Memory B cell (primary cell): ENCODE results near the gene COX7B.
"Not testable (repeated sequence)": the region's sequence is repeated elsewhere in the genome, so short reads cannot be mapped to it uniquely, and the experiment has no call there.

Source experiments
- ATAC-seq: fragments of 150-1000 bp; cut with Tn5 transposase; 2 replicates; pipeline ENCODE4 v1.10.0; 2021; ENCODE audit warnings: low read depth, mild to moderate bottlenecking, moderate library complexity
- DNase-seq, 2 donors: peaks; one replicate each; pipeline ENCODE4 v3.0.0; 2022; ENCODE audit warnings: low spot score in 2 of 2
- H3K27ac Mint-ChIP-seq: one replicate; pipeline ENCODE4 v1.8.0; 2022; ENCODE audit warnings: mild to moderate bottlenecking, moderate library complexity, mixed read lengths
- H3K27me3 Mint-ChIP-seq: one replicate; pipeline ENCODE4 v1.8.0; 2022; ENCODE audit warnings: mixed read lengths
- H3K36me3 Mint-ChIP-seq: one replicate; pipeline ENCODE4 v1.8.0; 2022; ENCODE audit warnings: mild to moderate bottlenecking, mixed read lengths
- H3K4me1 Mint-ChIP-seq: one replicate; pipeline ENCODE4 v1.8.0; 2022; ENCODE audit warnings: mixed read lengths
- H3K4me3 Mint-ChIP-seq: one replicate; pipeline ENCODE4 v1.8.0; 2022; ENCODE audit warnings: mild to moderate bottlenecking, moderate library complexity, mixed read lengths
- H3K9me3 Mint-ChIP-seq: one replicate; pipeline ENCODE4 v1.8.0; 2022; ENCODE audit warnings: mixed read lengths

Gene COX7B

DNA sequence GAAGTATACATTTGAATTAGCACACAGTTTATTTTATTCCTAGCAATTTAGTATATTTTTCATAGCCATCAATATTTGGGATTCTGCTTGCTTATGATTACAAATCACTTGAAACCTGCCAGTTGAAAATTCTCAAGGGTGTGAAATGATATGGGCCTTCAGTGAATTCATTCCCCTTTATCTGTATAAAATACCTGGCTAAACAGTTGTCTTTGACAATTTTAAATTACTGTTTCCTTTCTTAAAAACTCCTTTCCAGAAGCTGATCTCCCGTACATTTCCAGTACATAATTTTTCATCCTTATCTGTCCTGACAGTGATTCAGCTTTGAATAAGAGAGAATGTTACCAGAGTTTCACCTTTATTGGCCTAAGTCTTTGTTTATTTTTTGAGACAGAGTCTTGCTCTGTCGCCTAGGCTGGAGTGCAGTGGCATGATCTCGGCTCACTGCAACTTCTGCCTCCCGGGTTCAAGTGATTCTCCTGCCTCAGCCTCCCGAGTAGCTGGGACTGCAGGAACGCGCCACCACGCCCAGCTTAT lies 25.1 kb downstream of the COX7B start:
- Mint-ChIP-seq H3K9me3 (no peaks in the 10 kb centered on the region), H3K27ac (no peak overlapping the region), H3K4me1 (no peaks in the 10 kb centered on the region), H3K36me3 (peaks cover 2% of the 10 kb centered on the region), H3K4me3 (no peak overlapping the region), H3K27me3 (no peaks in the 10 kb centered on the region)
- DNase-seq (no peak), ATAC-seq (no peak)

DNA sequence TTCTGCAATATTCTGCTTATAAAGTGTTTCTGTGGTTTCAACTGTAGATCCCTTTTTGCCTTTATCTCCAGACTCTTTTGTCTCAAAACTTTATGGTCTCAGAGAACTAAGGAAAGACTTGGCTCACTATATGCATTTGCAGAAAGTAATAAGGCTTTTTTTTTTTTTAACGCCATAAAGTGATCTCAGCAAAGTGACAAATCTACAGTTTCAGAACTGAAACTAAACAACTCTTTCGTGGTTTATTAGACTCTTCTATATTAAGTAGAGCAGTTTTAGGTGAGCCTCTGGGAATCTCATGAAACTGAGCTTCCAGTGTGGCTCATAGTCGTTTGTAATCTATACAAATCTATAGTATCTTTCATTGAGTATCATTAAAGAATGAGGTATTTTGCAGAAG lies 26.5 kb downstream of the COX7B start:
- Mint-ChIP-seq H3K4me3 (no peak overlapping the region), H3K27ac (no peak overlapping the region), H3K36me3 (peaks cover 2% of the 10 kb centered on the region), H3K27me3 (no peaks in the 10 kb centered on the region), H3K9me3 (no peaks in the 10 kb centered on the region), H3K4me1 (no peaks in the 10 kb centered on the region)
- ATAC-seq = no peak
- no peak for DNase-seq

DNA sequence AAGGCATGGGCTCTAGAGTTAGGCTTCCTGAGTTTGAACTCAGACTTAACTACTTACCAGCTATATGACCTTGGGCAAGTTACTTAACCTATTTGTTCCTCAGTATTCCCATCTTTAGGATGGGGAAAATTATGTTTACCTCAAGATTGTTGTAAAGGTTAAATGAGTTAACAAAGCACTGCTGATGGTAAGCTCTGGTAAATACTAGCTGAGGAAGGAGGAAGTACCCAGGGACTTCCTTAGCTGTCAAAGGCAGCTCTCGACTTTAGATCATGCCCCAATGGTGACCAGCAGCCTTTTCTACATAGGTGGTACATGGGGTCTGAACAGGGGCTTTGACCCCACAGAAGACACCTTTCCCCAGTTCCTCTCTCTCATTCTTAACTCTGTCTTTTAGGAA lies 31.3 kb downstream of the COX7B start:
- ATAC-seq (peak; percentile 42), DNase-seq (no peak)
- H3K36me3 Mint-ChIP-seq = no peaks in the 10 kb centered on the region
- H3K4me3 Mint-ChIP-seq = no peak overlapping the region
- H3K9me3 Mint-ChIP-seq = no peaks in the 10 kb centered on the region
- no peak overlapping the region for H3K27ac Mint-ChIP-seq
- no peaks in the 10 kb centered on the region for H3K4me1 Mint-ChIP-seq
- H3K27me3 Mint-ChIP-seq = no peaks in the 10 kb centered on the region

DNA sequence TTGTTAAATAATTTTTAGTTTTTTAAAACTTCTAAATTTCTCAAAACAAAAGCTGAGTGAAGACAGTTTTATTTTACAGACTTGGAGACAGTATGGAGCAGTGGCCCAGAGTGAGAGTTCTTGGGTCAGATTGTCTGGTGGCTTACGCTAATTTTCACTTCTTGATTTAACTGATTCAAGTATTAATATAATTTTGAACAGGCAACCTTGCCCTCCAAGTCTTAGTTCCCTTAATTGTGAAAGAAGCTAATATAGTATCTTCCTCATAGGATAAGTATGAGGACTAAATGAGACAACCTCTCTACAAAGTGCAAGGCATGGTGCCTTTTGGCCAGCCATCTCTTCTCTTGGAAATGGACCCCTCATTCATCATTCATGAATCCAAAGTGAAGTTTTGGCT lies 36.6 kb downstream of the COX7B start:
- Mint-ChIP-seq H3K9me3 (no peaks in the 10 kb centered on the region), H3K27me3 (no peaks in the 10 kb centered on the region), H3K36me3 (no peaks in the 10 kb centered on the region), H3K4me3 (no peak overlapping the region), H3K4me1 (peaks cover 2% of the 10 kb centered on the region), H3K27ac (no peak overlapping the region)
- no peak for DNase-seq
- ATAC-seq = no peak

GRCh38 chrX:77936299-77936698 lies 37.0 kb downstream of the COX7B start:
- Mint-ChIP-seq H3K27me3 (no peaks in the 10 kb centered on the region), H3K27ac (no peak overlapping the region), H3K9me3 (no peaks in the 10 kb centered on the region), H3K4me1 (peaks cover 2% of the 10 kb centered on the region), H3K4me3 (no peak overlapping the region), H3K36me3 (no peaks in the 10 kb centered on the region)
- ATAC-seq = no peak
- DNase-seq = no peak

- no peak overlapping the region for H3K27ac Mint-ChIP-seq
- H3K36me3 Mint-ChIP-seq = no peaks in the 10 kb centered on the region
- H3K4me1 Mint-ChIP-seq = peaks cover 2% of the 10 kb centered on the region
- no peaks in the 10 kb centered on the region for H3K27me3 Mint-ChIP-seq
- no peaks in the 10 kb centered on the region for H3K9me3 Mint-ChIP-seq
- DNase-seq (no peak), ATAC-seq (no peak)
- H3K4me3 Mint-ChIP-seq = no peak overlapping the region
Measured at GRCh38 chrX:77937291-77937690, 38.0 kb downstream of the COX7B start.

- Mint-ChIP-seq H3K27ac (peak overlapping the region; percentile 76), H3K9me3 (no peaks in the 10 kb centered on the region), H3K4me3 (no peak overlapping the region), H3K4me1 (peaks cover 2% of the 10 kb centered on the region), H3K36me3 (no peaks in the 10 kb centered on the region), H3K27me3 (no peaks in the 10 kb centered on the region)
- no peak for DNase-seq
- ATAC-seq = no peak
Measured at GRCh38 chrX:77938083-77938680, 38.9 kb downstream of the COX7B start.

DNA sequence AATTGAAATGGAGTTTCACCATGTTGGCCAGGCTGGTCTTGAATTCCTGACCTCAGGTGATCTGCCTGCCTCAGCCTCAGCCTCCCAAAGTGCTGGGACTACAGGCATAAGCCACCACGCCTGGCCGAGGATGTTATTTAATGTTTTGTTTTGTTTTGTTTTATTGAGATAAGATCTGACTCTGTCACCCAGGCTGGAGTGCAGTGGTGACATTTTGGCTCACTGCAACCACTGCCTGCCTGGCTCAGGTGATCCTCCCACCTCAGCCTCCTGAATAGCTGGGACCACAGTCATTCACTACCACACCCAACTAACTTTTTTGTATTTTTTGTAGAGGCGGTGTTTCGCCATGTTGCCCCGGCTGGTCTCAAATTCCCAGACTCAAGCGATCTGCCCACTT lies 45.8 kb downstream of the COX7B start:
- H3K36me3 Mint-ChIP-seq, ATAC-seq, H3K27ac Mint-ChIP-seq, DNase-seq, H3K27me3 Mint-ChIP-seq, H3K4me1 Mint-ChIP-seq, H3K9me3 Mint-ChIP-seq, H3K4me3 Mint-ChIP-seq: not testable (repeated sequence)

DNA sequence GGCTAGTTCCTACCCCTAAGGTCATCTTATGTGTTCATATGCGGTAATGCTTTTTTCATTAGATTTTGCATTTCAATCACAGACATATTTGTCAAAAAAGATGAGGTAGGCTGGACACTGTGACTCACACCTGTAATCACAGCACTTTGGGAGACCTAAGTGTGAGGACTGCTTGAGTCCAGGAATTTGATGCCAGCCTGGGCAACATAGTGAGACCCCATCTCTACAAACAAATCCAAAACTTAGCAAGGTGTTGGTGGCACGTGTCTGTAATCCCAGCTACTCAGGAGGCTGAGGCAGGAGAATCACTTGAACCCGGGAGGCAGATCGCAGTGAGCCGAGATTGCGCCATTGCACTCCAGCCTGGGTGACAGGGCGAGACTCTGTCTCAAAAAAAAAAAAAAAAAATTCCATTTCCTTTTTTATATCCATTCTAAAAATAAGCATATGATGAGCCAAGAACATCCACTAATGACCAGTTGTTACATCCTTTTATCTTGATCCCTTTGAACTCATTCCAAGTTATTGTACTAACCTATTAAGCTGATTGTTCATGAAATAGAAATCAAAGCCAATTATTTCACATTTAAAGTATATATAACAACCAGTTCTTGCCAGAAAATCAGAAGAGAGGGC lies 46.8 kb downstream of the COX7B start:
- no peaks in the 10 kb centered on the region for H3K27me3 Mint-ChIP-seq
- no peaks in the 10 kb centered on the region for H3K9me3 Mint-ChIP-seq
- H3K4me1 Mint-ChIP-seq = no peaks in the 10 kb centered on the region
- no peak for DNase-seq
- ATAC-seq = no peak
- no peak overlapping the region for H3K4me3 Mint-ChIP-seq
- no peak overlapping the region for H3K27ac Mint-ChIP-seq
- H3K36me3 Mint-ChIP-seq = peaks cover 1% of the 10 kb centered on the region

DNA sequence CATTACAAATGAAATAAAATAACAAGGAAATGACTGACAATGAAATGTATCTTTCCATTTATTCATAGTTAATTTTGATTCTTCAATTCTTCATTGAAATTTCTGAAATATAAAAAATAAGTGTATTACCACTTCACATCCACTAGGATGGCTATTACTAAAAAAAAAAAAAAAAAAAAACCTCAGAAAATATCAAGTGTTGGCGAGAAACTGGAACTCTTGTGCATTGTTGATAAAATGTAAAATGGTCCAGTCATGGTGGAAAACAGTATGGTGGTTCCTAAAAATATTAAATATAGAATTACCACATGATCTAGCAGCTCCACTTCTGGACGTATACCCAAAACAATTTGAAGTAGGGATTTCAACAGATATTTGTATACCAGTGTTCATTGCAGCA lies 47.3 kb downstream of the COX7B start:
- Mint-ChIP-seq H3K4me3 (no peak overlapping the region), H3K4me1 (no peaks in the 10 kb centered on the region), H3K9me3 (no peaks in the 10 kb centered on the region), H3K27ac (no peak overlapping the region), H3K36me3 (peaks cover 1% of the 10 kb centered on the region), H3K27me3 (no peaks in the 10 kb centered on the region)
- DNase-seq = no peak
- ATAC-seq = no peak

DNA sequence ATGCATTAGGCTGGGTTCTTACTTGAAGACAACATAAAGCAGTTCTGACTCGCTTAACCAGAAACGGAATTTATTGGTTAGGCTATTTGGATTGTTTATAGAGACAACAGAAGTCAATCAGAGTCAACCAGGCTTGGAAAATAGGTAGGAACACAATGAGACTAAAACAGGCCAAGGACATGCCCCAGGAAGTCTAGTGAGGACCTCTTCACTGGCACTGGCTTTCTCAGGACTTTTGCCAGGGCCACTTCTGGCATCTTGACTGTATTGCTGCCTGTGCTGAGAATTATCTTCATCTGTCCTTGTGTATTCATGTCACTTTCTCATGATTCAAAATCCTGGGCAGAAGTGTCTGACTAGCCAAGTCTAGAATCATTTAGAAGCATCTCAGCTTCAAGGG lies 50.6 kb downstream of the COX7B start:
- ATAC-seq = no peak
- Mint-ChIP-seq H3K27me3 (no peaks in the 10 kb centered on the region), H3K4me1 (peaks cover 5% of the 10 kb centered on the region), H3K27ac (no peak overlapping the region), H3K9me3 (no peaks in the 10 kb centered on the region), H3K4me3 (no peak overlapping the region), H3K36me3 (peaks cover 1% of the 10 kb centered on the region)
- no peak for DNase-seq

GRCh38 chrX:77952173-77952572 lies 52.9 kb downstream of the COX7B start:
- Mint-ChIP-seq H3K9me3 (peaks cover 2% of the 10 kb centered on the region), H3K4me3 (no peak overlapping the region), H3K27me3 (no peaks in the 10 kb centered on the region), H3K27ac (no peak overlapping the region), H3K36me3 (peaks cover 6% of the 10 kb centered on the region), H3K4me1 (peaks cover 5% of the 10 kb centered on the region)
- DNase-seq (no peak), ATAC-seq (no peak)

- Mint-ChIP-seq H3K27me3 (no peaks in the 10 kb centered on the region), H3K4me3 (no peak overlapping the region), H3K9me3 (peaks cover 3% of the 10 kb centered on the region), H3K36me3 (peaks cover 6% of the 10 kb centered on the region), H3K4me1 (peaks cover 9% of the 10 kb centered on the region), H3K27ac (no peak overlapping the region)
- DNase-seq (no peak), ATAC-seq (no peak)
Measured at GRCh38 chrX:77953302-77953701, 54.0 kb downstream of the COX7B start.

DNA sequence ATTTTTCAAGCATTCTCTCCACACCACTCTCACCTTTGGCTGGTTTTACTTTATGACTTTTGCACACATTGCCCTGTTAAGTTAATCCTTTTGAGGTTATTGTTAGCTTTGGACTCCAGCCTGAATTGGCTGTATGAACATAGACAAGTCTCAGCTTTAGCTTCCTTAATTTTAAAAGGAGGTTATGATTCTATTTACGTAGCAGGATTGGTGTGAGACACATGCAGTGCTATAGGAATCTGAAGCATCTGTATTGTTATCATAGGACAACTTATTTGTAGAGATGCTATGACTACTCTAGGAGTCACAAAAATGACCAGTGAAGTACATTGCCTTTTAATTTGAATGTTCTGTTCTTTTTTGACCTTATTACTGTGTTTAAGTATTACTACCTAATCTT lies 54.4 kb downstream of the COX7B start:
- Mint-ChIP-seq H3K36me3 (peaks cover 6% of the 10 kb centered on the region), H3K27ac (no peak overlapping the region), H3K9me3 (peaks cover 3% of the 10 kb centered on the region), H3K27me3 (no peaks in the 10 kb centered on the region), H3K4me1 (peaks cover 9% of the 10 kb centered on the region), H3K4me3 (no peak overlapping the region)
- no peak for DNase-seq
- no peak for ATAC-seq
